Raji (cell line): ENCODE measurements around the gene GSK3A.

Source experiments
- POLR2A ChIP-seq: IDR thresholded peaks from 2 replicates; pipeline ENCODE4 v1.6.1; 2011; ENCODE audit warnings: low read depth, low read length, control low read depth; ENCODE audit not compliant: insufficient read depth

GSK3A gene

DNA sequence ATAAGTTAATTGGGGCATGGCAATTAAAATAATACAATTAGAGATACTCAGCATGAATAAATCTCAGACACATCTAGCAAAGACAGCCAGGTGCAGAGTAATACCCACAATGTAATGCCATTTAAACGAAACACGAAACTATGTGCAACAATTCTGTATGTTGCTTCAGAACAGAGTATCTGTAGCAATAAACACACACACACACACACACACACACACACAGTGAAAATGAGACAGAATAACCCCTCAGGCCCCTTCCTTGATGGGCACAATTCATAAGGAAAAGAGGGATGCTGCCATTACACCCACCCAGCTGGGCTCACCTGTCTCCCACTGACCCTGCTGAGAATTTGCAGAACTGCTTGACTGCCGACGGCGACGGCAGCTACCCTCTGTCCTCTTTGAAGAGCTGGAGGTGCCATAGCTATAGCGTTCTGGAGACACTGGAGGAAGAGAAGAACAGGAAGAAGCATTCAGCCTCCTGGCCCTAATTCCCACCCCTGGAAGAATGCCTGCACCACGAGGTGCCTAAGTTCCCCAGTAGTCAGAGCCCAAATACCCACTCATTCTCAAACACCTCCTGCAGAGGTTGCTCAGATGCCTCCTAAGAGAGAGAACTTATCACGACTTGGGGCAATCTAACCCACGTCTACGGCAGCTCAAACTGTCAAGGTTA, 27.5 kb downstream of the GSK3A start:
- no peak for TF ChIP-seq POLR2A

DNA sequence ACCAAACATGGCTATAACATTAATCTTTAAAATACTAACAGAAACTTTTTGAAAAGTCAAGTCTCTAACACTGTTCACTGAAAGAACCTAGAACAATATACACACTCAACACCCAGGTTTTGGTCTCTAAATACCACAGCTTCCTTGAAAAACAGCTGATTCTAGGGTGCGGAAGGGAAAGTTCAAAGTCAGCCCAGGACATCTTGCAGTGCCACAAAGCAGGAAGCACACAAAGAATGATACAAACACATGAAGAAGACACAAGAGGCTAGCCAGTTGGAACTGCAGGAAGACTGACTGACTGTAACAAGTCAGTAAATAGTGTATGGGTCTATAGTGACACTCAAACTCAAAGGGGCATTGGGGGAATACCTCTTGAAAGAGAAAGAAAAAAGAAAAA, 29.5 kb downstream of the GSK3A start:
- TF ChIP-seq POLR2A, result no peak

DNA sequence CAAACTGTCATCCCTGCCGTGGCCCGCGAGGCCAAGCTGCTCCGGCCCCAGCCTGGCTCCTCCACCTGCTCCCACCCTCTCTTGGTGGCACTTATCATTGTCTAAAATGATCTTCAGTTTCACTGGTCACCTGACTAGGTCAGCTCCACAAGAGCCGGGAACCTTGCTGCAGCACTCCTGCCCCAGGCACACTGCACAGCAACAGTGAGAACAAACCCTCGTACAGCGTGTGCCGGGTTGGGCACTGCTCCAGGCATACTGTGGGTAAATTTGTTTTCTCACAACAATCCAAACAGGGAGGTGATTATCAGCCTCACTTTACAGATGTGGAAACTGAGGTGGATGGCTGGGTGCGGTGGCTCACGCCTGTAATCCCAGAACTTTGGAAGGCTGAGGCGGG, 33.8 kb downstream of the GSK3A start:
- TF ChIP-seq POLR2A, result no peak

DNA sequence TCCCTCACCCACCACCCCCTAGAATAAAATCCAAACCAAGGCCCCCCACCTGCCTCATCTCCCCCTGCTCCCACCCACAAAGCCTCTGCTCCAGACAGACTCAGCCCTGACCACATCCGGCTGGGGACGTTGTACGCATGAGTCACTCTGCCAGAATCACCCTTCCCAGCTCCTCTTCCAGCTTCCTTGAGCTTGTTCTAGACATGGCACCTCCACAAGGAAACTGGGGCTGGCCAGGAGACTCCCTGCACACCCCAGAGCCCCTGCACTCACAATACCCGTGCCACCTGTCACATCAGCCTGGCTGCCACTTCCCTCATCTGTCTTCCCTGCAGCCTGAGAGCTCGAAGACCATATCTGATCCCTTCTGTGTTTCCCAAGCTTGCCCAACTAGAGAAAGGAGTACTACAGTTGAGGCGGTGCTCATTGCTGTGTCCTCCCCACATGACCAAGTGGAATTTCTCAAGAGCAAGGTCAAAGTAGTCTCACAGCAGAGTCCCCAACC, 34.6 kb downstream of the GSK3A start:
- TF ChIP-seq POLR2A, result no peak

DNA sequence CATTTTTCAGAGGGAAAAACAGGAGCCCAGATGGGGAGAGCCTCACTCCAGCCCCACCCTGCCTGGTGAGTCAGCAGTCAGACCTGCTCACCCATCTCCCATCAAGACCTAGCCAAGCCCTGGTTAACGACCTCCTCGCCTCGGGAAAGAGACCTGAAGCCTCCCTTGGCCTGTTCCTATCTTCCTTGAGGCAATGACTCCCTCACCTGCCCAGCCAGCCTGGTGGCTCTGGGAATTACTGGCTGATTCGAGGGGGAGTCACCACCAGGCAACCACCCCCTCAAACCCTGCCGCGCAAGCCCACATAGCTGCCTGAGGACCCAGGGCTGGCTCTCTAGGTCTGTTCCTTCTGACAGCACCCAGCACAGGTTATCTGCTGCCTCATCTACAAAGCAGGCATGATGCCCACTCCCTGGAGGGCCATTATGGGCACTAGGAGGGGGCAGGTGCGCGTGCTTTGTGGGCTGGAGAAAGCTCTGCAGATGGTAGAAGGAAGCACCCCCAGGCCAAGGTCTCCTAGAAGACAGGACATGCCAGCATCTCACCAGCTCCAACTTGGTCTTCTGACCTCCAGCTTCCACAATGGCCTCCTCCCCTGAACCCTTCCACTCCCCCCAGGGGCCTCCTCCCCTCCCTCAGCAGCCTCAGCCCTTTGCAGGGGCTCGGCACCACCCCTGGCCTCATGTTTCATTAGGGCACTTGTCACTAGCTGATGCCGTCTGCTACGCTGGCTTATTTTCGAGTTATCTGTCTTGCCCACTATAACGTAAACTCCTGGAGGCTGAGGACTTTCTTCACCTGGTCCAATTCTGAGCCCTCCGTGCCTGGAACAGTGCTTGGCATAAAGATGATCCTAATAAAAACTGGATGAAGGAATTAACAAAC, 35.3 kb downstream of the GSK3A start:
- no peak for TF ChIP-seq POLR2A

DNA sequence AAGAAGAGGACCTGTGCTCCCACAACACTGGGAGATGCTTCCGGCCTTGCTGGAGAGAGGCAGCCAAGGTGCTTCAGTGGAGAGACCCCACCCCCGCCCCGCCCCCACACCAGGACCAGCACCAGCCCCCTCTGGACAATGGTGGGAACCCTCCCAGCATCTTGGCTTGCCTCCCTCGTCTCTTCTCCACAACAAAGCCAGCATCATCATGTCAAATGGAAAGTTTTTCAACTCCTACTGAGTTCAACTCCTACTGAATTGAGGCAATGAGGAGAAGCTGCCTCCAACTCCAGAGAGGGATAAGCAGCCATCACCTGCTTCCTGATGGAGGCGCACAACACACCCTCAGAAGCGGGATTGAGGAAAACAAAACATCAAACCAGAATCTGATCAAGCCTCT, 37.7 kb downstream of the GSK3A start:
- TF ChIP-seq POLR2A, result no peak

DNA sequence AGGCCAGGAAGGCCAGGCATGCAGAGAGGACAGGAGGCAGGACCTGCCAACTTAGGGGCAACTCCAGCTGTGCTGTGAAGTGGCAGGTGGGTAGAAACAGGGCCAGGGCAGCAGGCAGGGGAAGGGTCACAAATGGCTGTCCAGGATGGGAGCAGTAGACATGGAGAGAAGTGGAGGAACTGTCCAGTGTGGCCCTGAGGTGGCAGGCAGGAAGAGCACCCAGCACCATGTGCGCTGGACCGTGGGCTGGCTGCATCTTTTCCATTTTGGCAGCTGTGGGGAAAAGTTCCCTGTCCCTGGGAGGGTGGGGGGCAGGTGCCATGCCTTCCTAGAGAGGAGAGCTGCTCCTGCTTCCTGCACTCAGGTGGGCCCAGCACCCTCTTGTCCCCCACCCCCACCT, 38.7 kb downstream of the GSK3A start:
- no peak for TF ChIP-seq POLR2A

DNA sequence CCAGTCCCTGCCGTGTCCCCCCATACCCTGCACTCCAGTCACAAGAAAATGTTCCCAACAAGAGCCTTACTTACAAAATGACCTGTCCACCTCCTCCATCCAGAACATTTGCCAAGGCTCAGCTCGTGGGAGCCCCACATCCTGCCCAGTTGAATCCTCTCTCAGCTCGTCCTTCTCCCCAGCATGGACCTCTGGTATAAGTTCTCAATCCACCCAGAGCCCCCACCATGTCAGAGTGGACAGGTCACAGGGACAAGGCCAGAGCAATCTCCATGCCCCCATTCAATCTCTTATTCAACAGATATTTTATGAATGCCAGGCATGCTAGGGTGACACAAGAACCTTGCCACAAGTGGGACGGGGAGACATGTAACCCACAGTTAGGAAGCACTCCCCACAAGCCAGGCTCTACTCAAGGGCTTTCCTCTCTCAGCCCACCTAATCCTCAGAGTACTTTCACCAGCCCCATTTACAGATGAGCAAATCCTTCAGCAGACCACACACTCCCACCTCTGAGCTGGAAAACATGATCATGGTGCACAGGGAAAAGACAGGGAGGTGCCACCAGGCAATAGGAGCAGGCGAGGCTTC, 40.0 kb downstream of the GSK3A start:
- TF ChIP-seq POLR2A, result no peak

DNA sequence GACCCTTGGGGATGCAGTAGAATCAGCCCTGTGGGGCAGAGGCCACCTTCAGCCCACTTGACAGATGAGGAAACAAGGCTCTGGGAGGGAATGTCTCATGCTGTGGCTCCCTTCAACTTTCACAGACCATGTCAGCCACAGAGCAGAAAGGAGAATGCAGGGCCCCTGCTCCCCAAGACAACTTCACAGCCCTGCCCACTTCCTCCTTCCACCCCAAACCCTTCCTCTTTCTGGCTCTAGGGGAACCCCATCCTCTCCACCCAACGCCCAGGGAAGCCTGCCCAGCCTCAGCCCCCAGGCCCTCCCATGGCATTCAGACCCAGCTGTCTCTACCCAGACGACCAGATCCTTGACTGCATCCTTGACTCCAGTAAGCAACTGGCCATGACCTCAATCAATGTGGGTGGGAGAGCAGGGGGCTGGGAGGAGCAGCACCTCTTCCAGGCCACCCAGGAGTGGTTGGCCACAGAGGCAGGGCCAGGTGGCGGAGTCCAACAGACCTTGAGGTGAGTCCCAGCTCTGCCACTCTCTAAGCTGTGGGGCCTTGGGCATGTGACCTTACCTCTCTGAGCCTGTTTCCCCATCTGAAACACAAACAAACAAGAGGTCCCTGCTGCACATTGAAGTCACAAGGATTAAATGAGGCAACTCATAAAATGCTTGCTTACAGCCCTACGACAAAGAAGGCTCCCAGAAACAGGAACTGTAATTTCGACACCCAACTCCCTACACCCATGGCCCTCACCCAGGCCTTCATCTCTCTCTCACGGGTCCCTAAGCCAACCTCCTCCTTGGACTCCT, 40.7 kb downstream of the GSK3A start:
- TF ChIP-seq POLR2A, result no peak

DNA sequence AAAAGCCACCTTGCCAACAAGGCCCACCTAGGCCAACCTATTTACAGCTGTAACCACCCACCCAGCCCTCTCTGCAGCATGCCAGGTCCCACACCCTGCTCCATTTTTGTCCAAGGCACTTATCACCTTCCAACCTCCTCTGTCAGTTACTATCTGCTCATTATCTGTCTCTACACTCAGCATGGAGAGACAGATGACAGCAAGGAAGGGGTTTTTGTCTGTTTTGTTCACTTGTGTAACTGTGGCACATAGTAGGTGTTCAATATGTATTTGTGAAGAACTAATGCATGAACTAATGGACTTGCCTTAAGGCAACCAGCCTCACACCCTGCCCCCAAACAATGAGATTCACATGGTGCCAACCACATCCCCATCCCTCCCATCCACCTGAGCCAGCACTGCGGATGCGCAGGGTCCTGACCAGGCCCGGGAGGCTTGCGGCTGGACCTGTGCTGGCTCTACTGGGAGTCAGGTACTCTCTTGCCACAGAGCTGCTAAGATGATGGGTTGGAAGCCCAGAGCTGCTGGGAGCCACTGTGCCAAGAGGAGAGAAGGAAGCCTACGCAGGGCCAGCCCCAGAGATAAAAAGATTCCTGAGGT, 42.2 kb downstream of the GSK3A start:
- no peak for TF ChIP-seq POLR2A

DNA sequence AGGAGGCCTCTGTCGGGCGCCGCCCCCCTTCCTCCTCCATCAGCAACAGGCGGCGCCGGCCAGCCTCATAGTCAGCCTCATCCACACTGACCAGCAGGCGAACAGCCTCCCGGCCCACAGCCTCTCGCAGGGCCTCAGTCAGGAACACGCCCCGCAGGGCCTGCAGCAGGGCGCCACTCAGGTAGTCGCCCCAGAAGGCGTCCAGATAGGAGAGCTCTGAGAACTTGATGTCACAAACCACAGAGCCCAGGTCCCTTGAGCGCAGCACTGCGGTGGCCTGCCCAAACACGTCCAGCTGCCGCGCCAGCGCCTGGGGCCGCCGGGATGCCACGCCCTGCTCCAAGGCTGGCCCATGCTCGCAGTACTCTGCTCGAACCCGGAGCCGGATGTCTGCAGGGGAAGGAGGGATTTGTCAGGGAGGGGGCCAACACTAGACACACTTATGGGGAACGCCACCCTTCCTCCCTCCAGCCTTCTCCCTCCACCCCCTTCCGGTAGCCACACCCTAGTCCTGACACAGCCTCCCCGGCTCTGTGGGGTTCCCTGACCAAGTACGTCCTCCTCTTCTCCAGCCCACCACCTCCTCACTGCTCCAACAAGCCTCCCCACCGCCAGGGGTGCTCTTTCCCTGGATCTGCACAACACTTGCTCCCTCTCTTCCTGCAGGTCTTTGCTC, 42.8 kb downstream of the GSK3A start:
- TF ChIP-seq POLR2A, result no peak

DNA sequence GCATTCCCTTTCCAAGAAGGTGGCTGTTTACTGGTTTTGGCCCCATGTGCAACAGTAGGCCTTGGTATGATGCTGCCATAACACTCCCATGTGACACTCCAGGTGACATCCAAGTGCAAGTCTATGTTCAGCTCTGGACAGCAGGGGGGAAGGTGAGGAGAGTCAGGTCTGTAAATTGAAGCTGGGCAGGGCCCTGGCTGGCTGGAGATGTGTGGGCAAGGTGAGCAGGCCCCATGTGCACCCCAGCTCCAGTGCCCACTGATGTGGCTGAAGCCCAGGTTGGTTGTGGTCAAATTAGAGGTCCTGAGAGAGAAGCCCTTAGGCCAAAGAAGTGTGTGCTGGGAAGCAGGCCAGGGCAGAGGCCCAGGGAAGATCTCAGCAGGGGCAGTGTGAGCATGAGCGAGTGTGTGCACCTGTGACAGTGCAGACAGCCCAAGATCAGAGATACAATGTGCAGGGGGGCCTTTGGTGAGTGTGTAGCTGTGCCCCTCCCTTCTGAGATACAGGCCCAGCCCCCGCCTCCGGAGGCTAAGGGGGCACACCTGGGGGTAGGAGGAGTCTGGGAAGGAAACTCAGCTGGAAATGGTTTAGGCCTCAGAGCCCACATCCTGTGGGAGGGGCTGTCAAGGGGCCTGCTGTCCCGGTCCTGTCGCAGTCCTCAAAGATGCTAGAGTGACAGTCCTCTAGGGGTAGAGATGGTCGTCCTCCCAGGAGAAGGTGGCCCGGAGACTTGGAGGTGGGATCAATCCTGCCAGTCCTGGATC, 43.5 kb downstream of the GSK3A start:
- no peak for TF ChIP-seq POLR2A

DNA sequence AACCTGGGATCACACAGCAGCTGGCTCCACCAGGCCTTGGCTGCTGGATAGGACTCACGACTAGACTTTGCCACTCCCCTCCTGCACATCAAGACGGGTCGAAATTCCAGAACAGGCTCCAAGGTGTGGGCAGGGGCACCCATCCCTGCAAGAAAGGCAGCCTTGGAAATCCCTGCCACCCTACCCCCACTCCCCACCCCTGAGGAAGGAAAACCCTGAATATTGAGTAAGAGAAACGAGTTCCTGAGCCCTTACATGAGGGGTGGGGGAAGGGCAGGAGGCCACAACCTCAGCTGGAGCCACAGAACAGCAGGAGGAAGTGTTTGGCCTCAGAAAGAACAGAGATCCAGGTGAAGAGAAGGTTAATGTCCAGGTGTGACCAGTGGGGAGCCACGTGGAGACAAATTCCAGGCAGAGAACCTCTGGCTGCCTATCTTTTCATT, 45.0 kb downstream of the GSK3A start:
- no peak for TF ChIP-seq POLR2A
